MCF 10A (cell line): ENCODE data around the gene NEUROD4. TPM values are rescaled to one million over a fixed set of nuclear protein-coding genes. Genes with fewer than 3 reads are reported as not detected.

Experiments
- BruUV-seq: library from RNA; stranded (reverse); fragments of 400-500 nt; replicated peaks from 2 replicates; lab custom pipeline; 2021; lab: Mats Ljungman, UMichigan
- CTCF ChIA-PET: fragments of 300-600 bp; sonication (Branson Sonifier 250); formaldehyde crosslinking; extraction: SDS; loops from one replicate; lab custom pipeline; 2021; ENCODE audit warnings: antibody characterized with exemption, inconsistent platforms; lab: Yijun Ruan, JAX
- POLR2A ChIA-PET: fragments of 300-600, 350-650 bp; sonication (Branson Sonifier 250); formaldehyde crosslinking; extraction: SDS; loops from one replicate; lab custom pipeline; 2020; ENCODE audit warnings: antibody characterized with exemption, inconsistent platforms; lab: Yijun Ruan, JAX
- DNase-seq: peaks from one replicate; pipeline ENCODE4 v3.0.0-alpha.2; 2018; ENCODE audit not compliant: unreplicated experiment
- H3K27ac Mint-ChIP-seq: one replicate; pipeline ENCODE4 v1.8.0; 2022; ENCODE audit warnings: mild to moderate bottlenecking, low read depth, mixed read lengths; ENCODE audit not compliant: unreplicated experiment
- H3K27me3 Mint-ChIP-seq: one replicate; pipeline ENCODE4 v1.8.0; 2022; ENCODE audit warnings: mixed read lengths; ENCODE audit not compliant: insufficient read depth, unreplicated experiment
- H3K36me3 Mint-ChIP-seq: one replicate; pipeline ENCODE4 v1.8.0; 2022; ENCODE audit warnings: mild to moderate bottlenecking, moderate library complexity, mixed read lengths; ENCODE audit not compliant: insufficient read depth, unreplicated experiment
- H3K4me1 Mint-ChIP-seq: one replicate; pipeline ENCODE4 v1.8.0; 2022; ENCODE audit warnings: mixed read lengths; ENCODE audit not compliant: insufficient read depth, unreplicated experiment
- H3K4me3 Mint-ChIP-seq: one replicate; pipeline ENCODE4 v1.8.0; 2022; ENCODE audit warnings: mild to moderate bottlenecking, moderate library complexity, mixed read lengths; ENCODE audit not compliant: unreplicated experiment
- H3K9me3 Mint-ChIP-seq: one replicate; pipeline ENCODE4 v1.8.0; 2022; ENCODE audit warnings: mixed read lengths; ENCODE audit not compliant: unreplicated experiment
- CTCF ChIP-seq: fragments of 200-600 bp; IDR thresholded peaks from one replicate; pipeline ENCODE4 v1.8.0; 2022; ENCODE audit warnings: antibody characterized with exemption, mild to moderate bottlenecking; ENCODE audit not compliant: unreplicated experiment
- intact Hi-C: fragments of 100-400 bp; cut with micrococcal nuclease; formaldehyde crosslinking; loops from 2 replicates; pipeline ENCODE4 v1.14.1; 2022
- total RNA-seq: library from RNA; stranded (reverse); gene quantifications from 2 replicates; pipeline ENCODE4 v1.2.3, GENCODE V29; 2022

Gene NEUROD4
- total RNA-seq, 1 experiment from 2014 or later: not detected

DNA sequence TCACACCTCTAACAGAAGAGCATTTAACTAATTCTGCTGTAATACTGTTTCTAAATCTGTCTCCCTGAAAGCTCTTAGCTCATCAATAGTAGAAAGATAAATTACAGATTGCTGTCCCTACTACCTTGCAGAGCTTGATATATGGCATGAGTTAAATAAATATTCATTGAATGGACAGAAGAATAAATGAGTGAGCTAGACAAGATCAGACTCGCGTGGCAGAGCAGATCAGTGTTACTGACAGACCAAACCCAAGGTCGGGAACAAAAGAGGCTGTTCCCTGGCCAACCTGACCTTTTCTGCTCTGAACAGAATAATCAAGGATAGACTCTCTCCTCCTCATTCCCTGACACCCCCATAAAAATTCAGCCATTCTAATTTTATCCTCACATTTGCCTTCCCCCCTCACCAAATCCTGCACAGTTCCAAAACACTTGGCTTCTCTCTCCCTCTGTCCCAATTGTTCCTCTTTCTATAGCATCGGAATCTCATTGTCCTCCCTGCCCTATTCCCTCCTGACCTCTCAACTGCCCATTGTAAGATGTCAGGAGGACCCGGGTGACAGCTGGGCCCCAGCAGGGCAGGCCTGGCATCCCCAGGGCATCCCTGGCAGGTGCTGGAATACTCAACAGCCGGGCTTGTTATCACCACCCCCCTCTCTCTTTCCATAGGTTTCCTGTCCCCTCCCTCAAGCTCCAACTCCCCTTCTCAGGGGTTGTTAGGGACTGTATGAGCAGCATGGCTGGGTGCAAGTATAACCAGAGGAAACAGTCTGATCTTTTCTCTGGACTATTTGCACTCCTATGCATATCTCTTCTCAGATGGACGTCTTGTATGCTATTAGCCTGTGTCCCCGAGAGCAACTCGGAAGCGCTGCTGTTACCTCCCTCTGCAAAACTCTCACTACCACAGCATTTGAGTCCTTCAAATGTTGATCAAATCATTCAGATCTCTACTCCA, 19.9 kb downstream of the NEUROD4 start:
- Mint-ChIP-seq H3K27ac (no peak overlapping the region), H3K9me3 (no peaks in the 10 kb centered on the region), H3K4me3 (no peak overlapping the region), H3K36me3 (no peaks in the 10 kb centered on the region), H3K27me3 (peaks cover 93% of the 10 kb centered on the region), H3K4me1 (no peaks in the 10 kb centered on the region)
- intact Hi-C loops: no loop called here
- no peak for TF ChIP-seq CTCF
- no TSS peak for BruUV-seq
- ChIA-PET CTCF (interaction anchor here (0.8 kb wide), 1 partner anchor 33 kb away, joined by 3 read pairs; no protein-coding TSS in a partner anchor), POLR2A (no interaction called here)
- DNase-seq: no peak

DNA sequence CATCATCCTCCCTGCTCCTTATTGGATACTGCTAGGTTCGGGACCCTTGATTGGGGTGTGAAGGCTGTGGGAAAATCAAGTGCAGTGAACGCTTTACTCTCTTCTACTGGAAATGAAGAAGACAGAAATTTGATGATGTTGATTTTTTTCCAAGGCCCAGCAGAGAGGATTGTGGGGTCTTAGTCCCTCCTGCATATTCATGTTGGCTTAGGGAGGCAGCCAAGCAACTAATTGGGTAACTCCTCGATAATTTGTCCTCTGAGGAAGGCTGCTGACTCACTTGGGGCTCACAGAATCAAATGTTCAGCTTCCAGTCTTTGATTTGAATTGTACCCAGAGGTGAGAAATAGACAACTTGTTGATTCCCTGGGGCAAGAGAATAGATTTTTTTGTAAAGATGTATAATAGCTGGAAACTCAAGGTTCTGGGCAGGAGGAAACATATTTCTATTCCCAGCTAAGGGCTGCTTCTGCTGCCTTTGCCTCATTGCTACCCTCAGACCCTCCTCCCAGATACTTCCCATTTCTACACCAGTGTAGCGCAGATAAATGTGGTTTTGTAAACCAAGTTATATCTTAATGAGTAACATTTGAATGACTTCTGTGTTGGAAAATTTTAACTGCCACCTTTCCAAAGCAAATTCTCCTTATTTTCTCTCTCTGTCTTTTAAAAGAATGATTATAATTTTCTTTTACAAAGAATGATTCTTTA, 21.7 kb downstream of the NEUROD4 start:
- Mint-ChIP-seq H3K27me3 (peaks cover 82% of the 10 kb centered on the region), H3K4me1 (no peaks in the 10 kb centered on the region), H3K36me3 (no peaks in the 10 kb centered on the region), H3K4me3 (no peak overlapping the region), H3K27ac (no peak overlapping the region), H3K9me3 (no peaks in the 10 kb centered on the region)
- no peak for DNase-seq
- BruUV-seq: no TSS peak
- ChIA-PET POLR2A (interaction anchor here (0.7 kb wide), 1 partner anchor 129 kb away, joined by 4 read pairs; no protein-coding TSS in a partner anchor), CTCF (interaction anchor here (0.5 to 2.6 kb wide), 5 partner anchors 13 to 354 kb away, joined by 3 to 15 read pairs (median 3); no protein-coding TSS in a partner anchor)
- no peak for TF ChIP-seq CTCF
- intact Hi-C loops: no loop called here

DNA sequence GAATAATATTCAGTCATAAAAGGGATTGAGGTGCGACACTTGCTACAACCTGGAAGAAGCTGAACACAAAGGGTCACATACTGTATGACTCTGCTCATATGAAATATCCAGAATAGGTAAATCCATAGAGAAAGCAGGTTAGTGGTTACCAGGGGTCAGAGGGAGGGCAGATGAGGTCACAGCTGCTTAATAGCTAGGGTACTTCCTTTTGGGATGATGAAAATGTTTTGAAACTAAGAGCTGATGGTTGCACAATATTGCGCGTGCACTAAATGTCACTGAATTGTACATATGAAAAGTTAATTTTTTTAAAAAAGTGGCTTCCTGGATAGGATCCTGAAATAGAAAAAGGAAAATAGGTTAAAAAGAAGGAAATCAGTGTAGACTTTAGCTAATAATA, 23.8 kb downstream of the NEUROD4 start:
- BruUV-seq: no TSS peak
- Mint-ChIP-seq H3K36me3 (no peaks in the 10 kb centered on the region), H3K4me1 (no peaks in the 10 kb centered on the region), H3K27ac (no peak overlapping the region), H3K9me3 (no peaks in the 10 kb centered on the region), H3K27me3 (peaks cover 72% of the 10 kb centered on the region), H3K4me3 (no peak overlapping the region)
- no peak for TF ChIP-seq CTCF
- intact Hi-C loops: no loop called here
- no peak for DNase-seq
- CTCF ChIA-PET: interaction anchor here (0.6 to 2.7 kb wide), 5 partner anchors 12 to 375 kb away, joined by 3 to 15 read pairs (median 11); no protein-coding TSS in a partner anchor
- POLR2A ChIA-PET: interaction anchor here (0.7 kb wide), 1 partner anchor 19 kb away, joined by 3 read pairs; no protein-coding TSS in a partner anchor
